Neural cell (in vitro differentiated cells): Measurements from ENCODE around the gene LIG1. TPM values are rescaled to one million over a fixed set of nuclear protein-coding genes. Genes with fewer than 3 reads are reported as not detected.

Experiments
- H2AFZ ChIP-seq: fragments of 200-600, 300-800 bp; sonication (generic), shearing (Covaris generic); 2 replicates; pipeline ENCODE4 v1.6.0; 2014; ENCODE audit warnings: low read depth, mild to moderate bottlenecking, antibody characterized with exemption, low read length, moderate library complexity
- H3F3A ChIP-seq: fragments of 200-600 bp; shearing (Covaris generic); 2 replicates; pipeline ENCODE4 v1.6.1; 2016; ENCODE audit warnings: mild to moderate bottlenecking, moderate library complexity, mixed read lengths, antibody characterized with exemption, low read length; ENCODE audit not compliant: insufficient read depth, poor library complexity, severe bottlenecking
- H3K27ac ChIP-seq: fragments of 200-600, 300-800 bp; sonication (generic), shearing (Covaris generic); 2 replicates; pipeline ENCODE4 v1.5.1; 2014; ENCODE audit warnings: mild to moderate bottlenecking, low read length, moderate library complexity
- H3K27me3 ChIP-seq: fragments of 300-800, 200-600 bp; sonication (generic), shearing (Covaris generic); 2 replicates; pipeline ENCODE4 v1.6.0; 2014; ENCODE audit warnings: mild to moderate bottlenecking, low read depth, low read length, moderate library complexity; ENCODE audit not compliant: insufficient read depth
- H3K36me3 ChIP-seq: fragments of 300-800, 200-600 bp; sonication (generic), shearing (Covaris generic); 2 replicates; pipeline ENCODE4 v1.5.1; 2014; ENCODE audit warnings: mild to moderate bottlenecking, antibody characterized with exemption, low read length, moderate library complexity; ENCODE audit not compliant: insufficient read depth
- H3K4me2 ChIP-seq: fragments of 300-800, 200-600 bp; sonication (generic), shearing (Covaris generic); 2 replicates; pipeline ENCODE4 v1.6.0; 2014; ENCODE audit warnings: mild to moderate bottlenecking, low read length
- H3K4me3 ChIP-seq: fragments of 300-800, 200-600 bp; sonication (generic), shearing (Covaris generic); 2 replicates; pipeline ENCODE4 v1.5.1; 2014; ENCODE audit warnings: mild to moderate bottlenecking, low read length, moderate library complexity
- H3K79me2 ChIP-seq: fragments of 200-600 bp; shearing (Covaris generic); replicated peaks from 2 replicates; pipeline ENCODE4 v1.6.0; 2014; ENCODE audit warnings: mild to moderate bottlenecking, low read length, moderate library complexity; ENCODE audit not compliant: insufficient read depth
- H3K9ac ChIP-seq: fragments of 300-800, 200-600 bp; sonication (generic), shearing (Covaris generic); 2 replicates; pipeline ENCODE4 v1.6.1; 2016; ENCODE audit warnings: mild to moderate bottlenecking, low read length, mixed read lengths
- H3K9me2 ChIP-seq: fragments of 200-600 bp; shearing (Covaris generic); 2 replicates; pipeline ENCODE4 v1.6.1; 2016; ENCODE audit warnings: mild to moderate bottlenecking, low read length, mixed read lengths; ENCODE audit not compliant: insufficient read depth
- H3K9me3 ChIP-seq: fragments of 200-600, 300-800 bp; sonication (generic), shearing (Covaris generic); 2 replicates; pipeline ENCODE4 v1.6.1; 2016; ENCODE audit warnings: mild to moderate bottlenecking, mixed run types, low read length, moderate library complexity, mixed read lengths
- H4K20me1 ChIP-seq: fragments of 200-600 bp; shearing (Covaris generic); 2 replicates; pipeline ENCODE4 v1.6.1; 2016; ENCODE audit warnings: mild to moderate bottlenecking, mixed run types; ENCODE audit not compliant: insufficient read depth
- EP300 ChIP-seq: fragments of 450-650 bp; conservative IDR thresholded peaks from 2 replicates; pipeline ENCODE4 v1.6.1; 2014; ENCODE audit warnings: antibody characterized with exemption, mild to moderate bottlenecking, moderate library complexity; ENCODE audit not compliant: poor library complexity, severe bottlenecking
- EZH2 ChIP-seq: fragments of 200-600, 300-800 bp; shearing (Covaris generic), sonication (generic); IDR thresholded peaks from 2 replicates; pipeline ENCODE4 v1.6.1; 2014; ENCODE audit warnings: antibody characterized with exemption, low read length, borderline replicate concordance, mild to moderate bottlenecking; ENCODE audit not compliant: insufficient read depth, poor library complexity, severe bottlenecking
- MXI1 ChIP-seq: fragments of 450-650 bp; conservative IDR thresholded peaks from 2 replicates; pipeline ENCODE4 v1.6.1; 2014; ENCODE audit warnings: antibody characterized with exemption, mild to moderate bottlenecking; ENCODE audit not compliant: poor library complexity, severe bottlenecking
- POLR2AphosphoS5 ChIP-seq: IDR thresholded peaks from 2 replicates; pipeline ENCODE4 v1.6.1; 2012
- RAD21 ChIP-seq: fragments of 450-650 bp; conservative IDR thresholded peaks from 2 replicates; pipeline ENCODE4 v1.6.1; 2014; ENCODE audit warnings: antibody characterized with exemption, mild to moderate bottlenecking, moderate library complexity
- REST ChIP-seq: IDR thresholded peaks from 2 replicates; pipeline ENCODE4 v1.6.1; 2012; ENCODE audit warnings: borderline replicate concordance
- SMC3 ChIP-seq: fragments of 450-650 bp; conservative IDR thresholded peaks from 2 replicates; pipeline ENCODE4 v1.6.1; 2014; ENCODE audit warnings: antibody characterized with exemption, mild to moderate bottlenecking, moderate library complexity; ENCODE audit not compliant: poor library complexity
- TAF1 ChIP-seq: IDR thresholded peaks from 2 replicates; pipeline ENCODE4 v1.6.1; 2012; ENCODE audit warnings: low read depth
- polyA plus RNA-seq: library from polyadenylated mRNA; depleted of rRNA; stranded (reverse); fragments of >200 nt; gene quantifications from 2 replicates; pipeline ENCODE4 v1.2.3, GENCODE V29; 2014
- TF ChIP-seq, protein P1 (sequence below): fragments of 450-650 bp; IDR thresholded peaks from 2 replicates; pipeline ENCODE4 v1.5.1; 2014; ENCODE audit warnings: antibody characterized with exemption, mild to moderate bottlenecking, moderate library complexity; ENCODE audit not compliant: poor library complexity, severe bottlenecking

The LIG1 gene
- polyA plus RNA-seq, 1 donor from 2014 or later = 33.9 TPM

GRCh38 chr19:48085904-48086864, 84.0 kb downstream of the LIG1 start:
- no peak for TF ChIP-seq POLR2AphosphoS5
- TF ChIP-seq SMC3 = no peak
- TF ChIP-seq, protein P1, sequence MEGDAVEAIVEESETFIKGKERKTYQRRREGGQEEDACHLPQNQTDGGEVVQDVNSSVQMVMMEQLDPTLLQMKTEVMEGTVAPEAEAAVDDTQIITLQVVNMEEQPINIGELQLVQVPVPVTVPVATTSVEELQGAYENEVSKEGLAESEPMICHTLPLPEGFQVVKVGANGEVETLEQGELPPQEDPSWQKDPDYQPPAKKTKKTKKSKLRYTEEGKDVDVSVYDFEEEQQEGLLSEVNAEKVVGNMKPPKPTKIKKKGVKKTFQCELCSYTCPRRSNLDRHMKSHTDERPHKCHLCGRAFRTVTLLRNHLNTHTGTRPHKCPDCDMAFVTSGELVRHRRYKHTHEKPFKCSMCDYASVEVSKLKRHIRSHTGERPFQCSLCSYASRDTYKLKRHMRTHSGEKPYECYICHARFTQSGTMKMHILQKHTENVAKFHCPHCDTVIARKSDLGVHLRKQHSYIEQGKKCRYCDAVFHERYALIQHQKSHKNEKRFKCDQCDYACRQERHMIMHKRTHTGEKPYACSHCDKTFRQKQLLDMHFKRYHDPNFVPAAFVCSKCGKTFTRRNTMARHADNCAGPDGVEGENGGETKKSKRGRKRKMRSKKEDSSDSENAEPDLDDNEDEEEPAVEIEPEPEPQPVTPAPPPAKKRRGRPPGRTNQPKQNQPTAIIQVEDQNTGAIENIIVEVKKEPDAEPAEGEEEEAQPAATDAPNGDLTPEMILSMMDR = no peak
- no peak for TF ChIP-seq REST
- no peak for TF ChIP-seq EZH2
- no peak for TF ChIP-seq RAD21
- no peak for TF ChIP-seq EP300
- no peak for TF ChIP-seq TAF1
- TF ChIP-seq MXI1 = no peak

DNA sequence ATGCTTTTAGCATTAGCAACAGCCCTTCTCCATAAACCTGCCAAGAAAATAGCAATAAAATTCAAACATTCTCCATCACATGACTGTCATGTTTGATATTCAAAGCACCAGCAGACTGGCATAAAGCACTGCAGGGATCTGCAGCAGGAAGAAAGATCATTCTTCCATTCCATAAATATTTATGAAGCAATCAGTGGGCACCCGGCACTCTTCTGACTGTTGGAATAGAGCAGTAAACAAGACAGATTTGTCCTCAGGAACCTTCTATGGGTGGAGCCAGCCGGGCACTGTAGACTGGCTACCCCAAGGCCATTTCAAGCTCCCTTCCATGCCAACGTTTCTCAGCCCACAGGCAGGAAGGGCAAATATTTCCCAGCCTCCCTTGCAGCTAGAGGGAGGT, 85.1 kb downstream of the LIG1 start:
- peak; percentile 46 for TF ChIP-seq EP300
- TF ChIP-seq, protein P1 = no peak
- Histone ChIP-seq H3K4me3 (peak overlapping the region; percentile 44), H2AFZ (no peak overlapping the region), H3K9me3 (no peaks in the 10 kb centered on the region), H4K20me1 (no peaks in the 10 kb centered on the region), H3K36me3 (no peaks in the 10 kb centered on the region), H3K4me2 (peak overlapping the region; percentile 53), H3K9ac (peak overlapping the region; percentile 35), H3F3A (no peaks in the 10 kb centered on the region), H3K79me2 (no peaks in the 10 kb centered on the region), H3K27ac (peak overlapping the region; percentile 83), H3K27me3 (no peaks in the 10 kb centered on the region), H3K9me2 (no peaks in the 10 kb centered on the region)

More at GRCh38 chr19:48085904-48086864, 84.0 kb downstream of the LIG1 start:
- Histone ChIP-seq H2AFZ (no peak overlapping the region), H3K36me3 (no peaks in the 10 kb centered on the region), H3K9me3 (no peaks in the 10 kb centered on the region), H3K27me3 (no peaks in the 10 kb centered on the region), H3K9me2 (no peaks in the 10 kb centered on the region), H4K20me1 (no peaks in the 10 kb centered on the region), H3K27ac (peak overlapping the region; percentile 83), H3K79me2 (no peaks in the 10 kb centered on the region), H3F3A (no peaks in the 10 kb centered on the region), H3K9ac (peak overlapping the region; percentile 35), H3K4me2 (no peak overlapping the region), H3K4me3 (no peak overlapping the region)
